Left lung (tissue), 10 donors: ENCODE results near the gene NDUFB10. TPM values are rescaled to one million over a fixed set of nuclear protein-coding genes. Genes with fewer than 3 reads are reported as not detected.

ENCODE experiments used
- ATAC-seq: fragments of 200-7000 bp; cut with Tn5 transposase; one replicate; pipeline ENCODE4 v1.9.1; 2020; ENCODE audit warnings: moderate library complexity
- DNase-seq, 4 donors: peaks; one replicate each; pipeline ENCODE4 v3.0.0-alpha.2; 2013 to 2020
- H3K27ac ChIP-seq, 2 donors: fragments of 200-600 bp; sonication (generic) in 1 of 2; one replicate each; pipeline versions ENCODE4 v1.5.0 to v1.8.0; 2020 to 2021
- H3K27me3 ChIP-seq, 2 donors: fragments of 200-600 bp; sonication (generic) in 1 of 2; one replicate each; pipeline versions ENCODE4 v1.5.0 to v1.8.0; 2020 to 2021
- H3K36me3 ChIP-seq, 2 donors: fragments of 200-600 bp; sonication (generic) in 1 of 2; one replicate each; pipeline versions ENCODE4 v1.5.0 to v1.8.0; 2020 to 2021
- H3K4me1 ChIP-seq, 2 donors: fragments of 200-600 bp; one replicate each; pipeline ENCODE4 v1.8.0; 2021
- H3K4me3 ChIP-seq, 2 donors: fragments of 200-600 bp; sonication (generic) in 1 of 2; one replicate each; pipeline versions ENCODE4 v1.5.0 to v1.8.0; 2020 to 2021; ENCODE audit warnings: mild to moderate bottlenecking in 1 of 2
- H3K9me3 ChIP-seq, 2 donors: fragments of 200-600 bp; sonication (generic) in 1 of 2; one replicate each; pipeline versions ENCODE4 v1.5.0 to v1.8.0; 2020 to 2021
- CTCF ChIP-seq, 2 donors: fragments of 200-600 bp; sonication (generic) in 1 of 2; IDR thresholded peaks; one replicate each; pipeline versions ENCODE4 v1.5.0 to v1.8.0; 2021; ENCODE audit warnings: antibody characterized with exemption in 2 of 2
- intact Hi-C, 2 donors: fragments of 100-400 bp; cut with DNase I; formaldehyde crosslinking; loops; one replicate each; pipeline versions ENCODE4 v1.11.2 to v1.14.2; 2022
- polyA plus RNA-seq, 6 donors: library from polyadenylated mRNA; unstranded; fragments of 120-200 nt; gene quantifications; one replicate each; pipeline ENCODE4 v1.2.1, GENCODE V29; 2013; ENCODE audit not compliant: insufficient read length in 6 of 6
- total RNA-seq, 2 donors: library from RNA; stranded (reverse); fragmentation: NEBNext Ultra II Directional; extraction: Animal tissue kit (Norgen Biotek cat#: 25700); gene quantifications; one replicate each; pipeline ENCODE4 v1.2.1, GENCODE V29; 2021
- donor health status: DM: no; HTN: yes; CAD: no.
- donor health status: DM: no; HTN: no; CAD: no.

The NDUFB10 gene
- total and polyA plus RNA-seq, 8 donors = 77.6 to 102 (median 93.8) TPM

GRCh38 chr16:1912215-1912543, 47.2 kb upstream of the NDUFB10 start:
- intact Hi-C loops = no loop called here
- no peaks in the 10 kb centered on the region for H3K9me3 ChIP-seq
- H3K27ac ChIP-seq = no peak overlapping the region
- DNase-seq (no peak), ATAC-seq (no peak)
- TF ChIP-seq CTCF (IDR thresholded peaks at IDR 0.05) = no peak
- H3K4me3 ChIP-seq = no peak overlapping the region
- no peaks in the 10 kb centered on the region for H3K4me1 ChIP-seq
- H3K27me3 ChIP-seq = peaks cover 15 to 70% of the 10 kb centered on the region in 2 donors
- H3K36me3 ChIP-seq = no peaks in the 10 kb centered on the region

GRCh38 chr16:1913327-1914083, 45.8 kb upstream of the NDUFB10 start:
- peak; percentile 94 for ATAC-seq
- H3K27me3 ChIP-seq = peaks cover 25 to 69% of the 10 kb centered on the region in 2 donors
- H3K27ac ChIP-seq = no peak overlapping the region
- no peaks in the 10 kb centered on the region for H3K36me3 ChIP-seq
- intact Hi-C loops = no loop called here
- DNase-seq = peak in 3 of 4 donors; percentile 62 to 88 (median 81)
- H3K4me1 ChIP-seq = peaks cover 0 to 3% of the 10 kb centered on the region in 2 donors
- no peak overlapping the region for H3K4me3 ChIP-seq
- no peaks in the 10 kb centered on the region for H3K9me3 ChIP-seq
- no peak for TF ChIP-seq CTCF (IDR thresholded peaks at IDR 0.05)

- no peaks in the 10 kb centered on the region for H3K9me3 ChIP-seq
- peaks cover 0 to 6% of the 10 kb centered on the region in 2 donors for H3K4me1 ChIP-seq
- no peak overlapping the region for H3K4me3 ChIP-seq
- ATAC-seq = no peak
- H3K36me3 ChIP-seq = no peaks in the 10 kb centered on the region
- intact Hi-C loops = no loop called here
- H3K27me3 ChIP-seq = peaks cover 31 to 69% of the 10 kb centered on the region in 2 donors
- peak in 1 of 4 donors; percentile 67 for DNase-seq
- no peak for TF ChIP-seq CTCF (IDR thresholded peaks at IDR 0.05)
- H3K27ac ChIP-seq = no peak overlapping the region
Measured at GRCh38 chr16:1914084-1914608, 45.2 kb upstream of the NDUFB10 start.

GRCh38 chr16:1914988-1915387, 44.4 kb upstream of the NDUFB10 start:
- intact Hi-C loops = no loop called here
- Histone ChIP-seq H3K27me3 (peaks cover 39 to 72% of the 10 kb centered on the region in 2 donors), H3K9me3 (no peaks in the 10 kb centered on the region), H3K36me3 (no peaks in the 10 kb centered on the region), H3K4me3 (no peak overlapping the region), H3K4me1 (peaks cover 0 to 6% of the 10 kb centered on the region in 2 donors), H3K27ac (no peak overlapping the region)
- no peak for TF ChIP-seq CTCF (IDR thresholded peaks at IDR 0.05)
- DNase-seq (no peak), ATAC-seq (no peak)

GRCh38 chr16:1915732-1916639, 43.4 kb upstream of the NDUFB10 start:
- Histone ChIP-seq H3K4me1 (peaks cover 0 to 9% of the 10 kb centered on the region in 2 donors), H3K4me3 (no peak overlapping the region), H3K27me3 (peaks cover 44 to 81% of the 10 kb centered on the region in 2 donors), H3K36me3 (no peaks in the 10 kb centered on the region), H3K27ac (no peak overlapping the region), H3K9me3 (no peaks in the 10 kb centered on the region)
- intact Hi-C loops = no loop called here
- peak in 1 of 4 donors; percentile 71 for DNase-seq
- ATAC-seq = no peak
- no peak for TF ChIP-seq CTCF (IDR thresholded peaks at IDR 0.05)
